Central memory CD8-positive, alpha-beta T cell (primary cell): ENCODE data around the gene DNAJC21.
"Not testable (repeated sequence)": the region's sequence is repeated elsewhere in the genome, so short reads cannot be mapped to it uniquely, and the experiment has no call there.

Experiments used
- ATAC-seq: fragments of 150-1000 bp; cut with Tn5 transposase; replicated peaks from 2 replicates; pipeline ENCODE4 v1.10.0; 2022; ENCODE audit warnings: mild to moderate bottlenecking, moderate FRiP score, moderate number of reproducible peaks; ENCODE audit not compliant: poor library complexity, severe bottlenecking; ENCODE audit errors: extremely low read depth
- DNase-seq, 2 donors: peaks; one replicate each; pipeline ENCODE4 v3.0.0; 2021; ENCODE audit warnings: low spot score in 2 of 2
- H3K27ac Mint-ChIP-seq: one replicate; pipeline ENCODE4 v1.8.0; 2022; ENCODE audit warnings: low read depth, mild to moderate bottlenecking, moderate library complexity, mixed read lengths
- H3K27me3 Mint-ChIP-seq: one replicate; pipeline ENCODE4 v1.8.0; 2022; ENCODE audit warnings: mixed read lengths
- H3K36me3 Mint-ChIP-seq: one replicate; pipeline ENCODE4 v1.8.0; 2022; ENCODE audit warnings: mild to moderate bottlenecking, moderate library complexity, mixed read lengths; ENCODE audit not compliant: insufficient read depth
- H3K4me1 Mint-ChIP-seq: one replicate; pipeline ENCODE4 v1.8.0; 2022; ENCODE audit warnings: mixed read lengths
- H3K4me3 Mint-ChIP-seq: one replicate; pipeline ENCODE4 v1.8.0; 2022; ENCODE audit warnings: mild to moderate bottlenecking, moderate library complexity, mixed read lengths
- H3K9me3 Mint-ChIP-seq: one replicate; pipeline ENCODE4 v1.8.0; 2022; ENCODE audit warnings: mixed read lengths

The DNAJC21 gene

GRCh38 chr5:34967540-34967939, 38.2 kb downstream of the DNAJC21 start:
- peaks cover 16% of the 10 kb centered on the region for H3K9me3 Mint-ChIP-seq
- H3K36me3 Mint-ChIP-seq, result no peaks in the 10 kb centered on the region
- no peaks in the 10 kb centered on the region for H3K27me3 Mint-ChIP-seq
- ATAC-seq (no peak), DNase-seq (no peak)
- H3K27ac Mint-ChIP-seq, result no peak overlapping the region
- no peak overlapping the region for H3K4me3 Mint-ChIP-seq
- no peaks in the 10 kb centered on the region for H3K4me1 Mint-ChIP-seq

- ATAC-seq, result no peak
- Mint-ChIP-seq H3K9me3 (peaks cover 16% of the 10 kb centered on the region), H3K4me3 (no peak overlapping the region), H3K27me3 (no peaks in the 10 kb centered on the region), H3K36me3 (no peaks in the 10 kb centered on the region), H3K27ac (no peak overlapping the region), H3K4me1 (no peaks in the 10 kb centered on the region)
- no peak for DNase-seq
These were observed 38.9 kb downstream of the DNAJC21 start for GRCh38 chr5:34968258-34968657.

- Mint-ChIP-seq H3K27ac (no peak overlapping the region), H3K9me3 (peaks cover 14% of the 10 kb centered on the region), H3K27me3 (peaks cover 5% of the 10 kb centered on the region), H3K4me1 (no peaks in the 10 kb centered on the region), H3K36me3 (no peaks in the 10 kb centered on the region), H3K4me3 (no peak overlapping the region)
- DNase-seq (no peak), ATAC-seq (no peak)
These were observed 41.2 kb downstream of the DNAJC21 start for GRCh38 chr5:34970552-34970951.

GRCh38 chr5:34971655-34972054, 42.3 kb downstream of the DNAJC21 start:
- not testable (repeated sequence) for H3K4me1 Mint-ChIP-seq, ATAC-seq, H3K4me3 Mint-ChIP-seq, H3K9me3 Mint-ChIP-seq, DNase-seq, H3K36me3 Mint-ChIP-seq, H3K27ac Mint-ChIP-seq
- peaks cover 16% of the 10 kb centered on the region for H3K27me3 Mint-ChIP-seq

- DNase-seq (no peak), ATAC-seq (no peak)
- Mint-ChIP-seq H3K36me3 (no peaks in the 10 kb centered on the region), H3K4me1 (no peaks in the 10 kb centered on the region), H3K27ac (no peak overlapping the region), H3K4me3 (no peak overlapping the region), H3K9me3 (no peaks in the 10 kb centered on the region), H3K27me3 (peaks cover 17% of the 10 kb centered on the region)
These were observed 47.0 kb downstream of the DNAJC21 start for GRCh38 chr5:34976347-34976746.

GRCh38 chr5:34977934-34978613, 48.7 kb downstream of the DNAJC21 start:
- no peaks in the 10 kb centered on the region for H3K4me1 Mint-ChIP-seq
- no peaks in the 10 kb centered on the region for H3K9me3 Mint-ChIP-seq
- no peak overlapping the region for H3K27ac Mint-ChIP-seq
- DNase-seq, result no peak
- peaks cover 17% of the 10 kb centered on the region for H3K27me3 Mint-ChIP-seq
- H3K36me3 Mint-ChIP-seq, result no peaks in the 10 kb centered on the region
- no peak overlapping the region for H3K4me3 Mint-ChIP-seq
- ATAC-seq, result no peak

- Mint-ChIP-seq H3K27ac (no peak overlapping the region), H3K9me3 (no peaks in the 10 kb centered on the region), H3K4me3 (no peak overlapping the region), H3K27me3 (peaks cover 17% of the 10 kb centered on the region), H3K36me3 (no peaks in the 10 kb centered on the region), H3K4me1 (no peaks in the 10 kb centered on the region)
- DNase-seq (no peak), ATAC-seq (no peak)
These were observed 49.3 kb downstream of the DNAJC21 start for GRCh38 chr5:34978681-34979080.

GRCh38 chr5:34982823-34983222, 53.5 kb downstream of the DNAJC21 start:
- Mint-ChIP-seq H3K4me1 (no peaks in the 10 kb centered on the region), H3K9me3 (peaks cover 18% of the 10 kb centered on the region), H3K4me3 (no peak overlapping the region), H3K27ac (no peak overlapping the region), H3K36me3 (no peaks in the 10 kb centered on the region), H3K27me3 (peaks cover 23% of the 10 kb centered on the region)
- no peak for DNase-seq
- ATAC-seq, result no peak

- Mint-ChIP-seq H3K27ac (no peak overlapping the region), H3K36me3 (no peaks in the 10 kb centered on the region), H3K4me3 (no peak overlapping the region), H3K4me1 (no peaks in the 10 kb centered on the region), H3K27me3 (peaks cover 61% of the 10 kb centered on the region), H3K9me3 (peaks cover 19% of the 10 kb centered on the region)
- DNase-seq (no peak), ATAC-seq (no peak)
These were observed 57.6 kb downstream of the DNAJC21 start for GRCh38 chr5:34986965-34987364.

GRCh38 chr5:34991486-34992238, 62.3 kb downstream of the DNAJC21 start:
- peaks cover 11% of the 10 kb centered on the region for H3K9me3 Mint-ChIP-seq
- H3K27ac Mint-ChIP-seq, result no peak overlapping the region
- no peak overlapping the region for H3K4me3 Mint-ChIP-seq
- no peaks in the 10 kb centered on the region for H3K36me3 Mint-ChIP-seq
- H3K27me3 Mint-ChIP-seq, result peaks cover 86% of the 10 kb centered on the region
- ATAC-seq, result no peak
- no peak for DNase-seq
- no peaks in the 10 kb centered on the region for H3K4me1 Mint-ChIP-seq

- Mint-ChIP-seq H3K9me3 (no peaks in the 10 kb centered on the region), H3K27me3 (peaks cover 68% of the 10 kb centered on the region), H3K4me1 (no peaks in the 10 kb centered on the region), H3K27ac (no peak overlapping the region), H3K36me3 (no peaks in the 10 kb centered on the region), H3K4me3 (no peak overlapping the region)
- DNase-seq (no peak), ATAC-seq (no peak)
These were observed 64.6 kb downstream of the DNAJC21 start for GRCh38 chr5:34993951-34994350.

- no peak overlapping the region for H3K4me3 Mint-ChIP-seq
- no peak for DNase-seq
These were observed 66.9 kb downstream of the DNAJC21 start for GRCh38 chr5:34996261-34996660.

GRCh38 chr5:34998058-34998789, 68.9 kb downstream of the DNAJC21 start:
- no peaks in the 10 kb centered on the region for H3K4me1 Mint-ChIP-seq
- no peaks in the 10 kb centered on the region for H3K9me3 Mint-ChIP-seq
- H3K36me3 Mint-ChIP-seq, result peaks cover 2% of the 10 kb centered on the region
- no peak overlapping the region for H3K27ac Mint-ChIP-seq
- peaks cover 45% of the 10 kb centered on the region for H3K27me3 Mint-ChIP-seq
- H3K4me3 Mint-ChIP-seq, result no peak overlapping the region
- DNase-seq, result no peak
- ATAC-seq, result no peak

More at GRCh38 chr5:34996261-34996660, 66.9 kb downstream of the DNAJC21 start:
- Mint-ChIP-seq H3K4me1 (no peaks in the 10 kb centered on the region), H3K36me3 (no peaks in the 10 kb centered on the region), H3K27ac (no peak overlapping the region), H3K27me3 (peaks cover 46% of the 10 kb centered on the region), H3K9me3 (no peaks in the 10 kb centered on the region)
- ATAC-seq, result no peak
